HG03066 (cell line): ENCODE data around the gene SPAG9.

Source experiments
- ATAC-seq: cut with Tn5 transposase; IDR thresholded peaks from one replicate; pipeline ENCODE4 v1.9.1; 2021; ENCODE audit warnings: low read depth; ENCODE audit not compliant: unreplicated experiment

SPAG9 gene

GRCh38 chr17:51006601-51007000 lies 114.1 kb downstream of the SPAG9 start:
- ATAC-seq = no peak

DNA sequence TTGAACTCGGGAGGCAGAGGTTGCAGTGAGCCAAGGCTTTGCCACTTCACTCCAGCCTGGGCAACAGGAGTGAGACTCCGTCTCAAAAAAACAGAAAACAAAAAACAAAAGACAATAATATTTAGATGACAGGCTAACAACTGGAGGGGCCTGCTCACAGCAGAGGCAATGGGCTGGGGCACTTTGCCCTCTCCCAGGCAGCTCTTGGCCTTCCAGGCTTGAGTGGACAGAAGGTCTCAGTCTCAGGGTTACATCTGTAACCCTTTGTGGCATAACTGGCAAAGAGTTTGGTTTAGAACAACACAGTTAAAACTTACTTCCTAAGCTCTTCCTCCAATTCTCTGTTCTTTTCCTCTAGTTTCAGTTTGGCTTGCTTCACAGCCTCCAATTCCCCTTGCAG lies 114.9 kb downstream of the SPAG9 start:
- no peak for ATAC-seq

GRCh38 chr17:51004249-51004648 lies 116.4 kb downstream of the SPAG9 start:
- ATAC-seq = no peak

- no peak for ATAC-seq
Observed at GRCh38 chr17:51000835-51001638, 119.6 kb downstream of the SPAG9 start.

- no peak for ATAC-seq
Observed at GRCh38 chr17:50995668-50996067, 125.0 kb downstream of the SPAG9 start.

DNA sequence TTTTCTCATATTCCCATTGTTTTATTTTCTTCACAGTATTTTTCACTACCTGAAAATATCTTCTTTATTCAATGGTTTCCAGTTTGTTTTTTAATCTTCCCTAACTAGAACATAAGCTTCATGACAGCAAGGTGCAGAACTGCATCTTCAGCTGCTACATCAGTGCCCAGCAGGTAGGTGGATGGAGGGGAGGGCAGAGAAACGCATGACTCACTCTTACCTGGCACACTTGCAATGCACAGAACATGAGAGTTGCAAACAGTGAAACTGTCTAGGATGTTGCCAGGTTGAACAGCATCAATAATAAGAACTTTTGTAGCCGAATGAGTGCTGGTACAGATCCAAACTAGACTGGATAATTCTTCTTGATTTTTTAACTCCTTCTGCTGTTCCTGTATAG lies 127.1 kb downstream of the SPAG9 start:
- ATAC-seq = no peak

DNA sequence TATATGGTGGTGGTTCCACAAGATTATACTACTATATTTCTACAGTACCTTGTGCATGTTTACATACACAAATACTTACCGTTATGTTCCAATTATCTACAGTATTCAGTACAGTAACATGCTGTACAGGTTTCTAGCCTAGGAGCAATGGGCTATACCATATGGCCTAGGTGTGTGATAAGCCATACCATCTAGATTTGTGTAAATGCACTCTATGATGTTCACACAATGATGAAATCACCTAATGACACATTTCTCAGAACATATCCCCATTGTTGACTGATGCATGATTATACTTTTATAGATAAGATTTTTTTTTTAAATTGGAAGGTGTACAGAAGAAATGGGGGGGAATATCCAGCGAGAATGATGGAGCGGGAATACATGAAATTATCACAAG lies 131.5 kb downstream of the SPAG9 start:
- ATAC-seq = no peak

DNA sequence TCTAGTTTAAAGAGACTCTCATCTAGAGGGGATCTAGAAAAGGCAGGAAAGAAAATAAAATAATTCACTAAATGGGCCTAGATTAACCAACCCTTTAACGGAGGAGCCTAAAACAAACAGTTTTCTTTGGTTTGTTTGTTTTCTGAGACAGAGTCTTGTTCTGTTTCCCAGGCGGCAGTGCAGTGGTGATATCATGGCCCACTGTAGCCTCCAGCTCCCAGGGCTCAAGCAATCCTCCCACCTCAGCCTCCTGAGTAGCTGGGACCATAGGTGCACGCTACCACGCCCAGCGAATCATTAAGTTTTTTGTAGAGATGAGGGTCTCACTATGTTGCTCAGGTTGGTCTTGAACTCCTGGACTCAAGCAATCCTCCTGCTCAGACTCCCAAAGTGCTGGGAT lies 132.2 kb downstream of the SPAG9 start:
- no peak for ATAC-seq

DNA sequence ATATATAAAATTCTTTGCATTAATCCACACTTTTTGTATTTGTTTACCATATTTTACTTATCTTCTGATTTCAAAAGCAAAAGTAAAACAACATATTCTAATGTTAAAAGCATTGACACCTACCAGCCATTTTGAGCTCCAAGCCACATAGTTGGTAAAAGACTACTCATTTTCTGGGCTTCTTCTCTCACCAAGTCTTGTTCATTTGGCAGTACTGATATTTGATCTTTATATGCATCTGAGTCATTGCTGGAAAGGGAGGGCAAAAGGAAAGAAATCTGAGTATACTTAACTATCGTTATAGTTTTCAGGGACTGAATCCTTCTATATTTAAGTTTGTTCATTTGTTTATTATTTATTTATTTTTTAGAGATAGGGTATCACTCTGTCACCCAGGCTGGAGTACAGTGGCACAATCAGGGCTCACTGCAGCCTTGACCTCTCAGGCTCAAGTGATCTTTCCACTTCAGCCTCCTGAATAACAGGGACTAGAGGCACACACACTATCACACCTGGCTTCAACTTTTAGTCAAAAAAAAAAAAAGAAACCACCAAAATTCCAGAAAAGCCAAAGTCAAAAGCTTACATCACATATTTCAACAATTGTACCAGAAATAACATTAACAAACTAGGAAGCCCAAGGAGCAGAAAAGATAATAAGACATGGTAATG lies 133.5 kb downstream of the SPAG9 start:
- no peak for ATAC-seq

GRCh38 chr17:50981279-50981678 lies 139.4 kb downstream of the SPAG9 start:
- ATAC-seq = no peak

DNA sequence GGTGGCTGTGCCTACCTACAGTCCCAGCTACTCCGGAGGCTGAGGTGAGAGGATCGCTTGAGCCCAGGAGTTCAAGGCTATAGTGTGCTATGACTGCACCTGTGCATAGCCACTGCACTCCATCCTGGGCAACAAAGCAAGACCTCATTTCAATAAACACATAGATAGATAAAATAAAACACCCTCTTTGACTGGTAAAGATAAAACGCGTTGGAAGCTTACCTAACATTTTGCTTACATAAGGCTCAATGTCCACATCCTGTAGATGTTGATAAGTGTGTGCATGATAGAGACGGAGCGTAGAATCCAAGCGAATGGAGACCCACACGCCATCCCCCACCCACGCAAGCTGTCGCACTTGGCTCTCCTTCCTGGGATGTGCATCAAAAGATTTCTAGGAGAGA lies 141.1 kb downstream of the SPAG9 start:
- ATAC-seq = no peak

- ATAC-seq = no peak
Observed at GRCh38 chr17:50977487-50978159, 143.0 kb downstream of the SPAG9 start.

DNA sequence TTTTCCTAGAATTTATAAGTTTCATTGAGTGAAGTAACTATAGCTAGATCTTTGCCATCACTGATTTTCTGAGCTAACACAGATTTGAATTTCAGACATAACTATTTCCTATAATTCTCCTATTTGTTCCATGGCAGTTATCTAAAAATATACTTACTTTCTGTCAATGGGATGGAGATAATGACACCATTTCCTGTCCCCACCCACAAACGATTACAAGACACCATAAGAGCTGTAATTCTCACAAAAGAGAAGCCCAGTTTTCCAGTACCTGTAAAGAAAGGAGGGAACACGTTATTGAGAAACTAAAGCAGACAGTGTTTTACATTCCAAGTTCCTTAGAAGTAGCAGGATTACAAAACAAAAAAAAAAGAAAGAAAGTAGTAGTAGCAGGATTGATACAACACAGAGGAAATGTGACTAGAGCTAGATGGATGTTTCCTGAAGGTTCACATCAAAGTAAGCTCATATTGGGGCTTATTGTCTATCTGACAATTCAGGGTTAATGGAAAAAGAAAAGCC lies 143.7 kb downstream of the SPAG9 start:
- no peak for ATAC-seq

- ATAC-seq = no peak
Observed at GRCh38 chr17:50973557-50974494, 146.8 kb downstream of the SPAG9 start.

GRCh38 chr17:50972577-50972976 lies 148.1 kb downstream of the SPAG9 start:
- ATAC-seq = no peak

- no peak for ATAC-seq
Observed at GRCh38 chr17:50967795-50968194, 152.9 kb downstream of the SPAG9 start.

- ATAC-seq = no peak
Observed at GRCh38 chr17:50966163-50966666, 154.5 kb downstream of the SPAG9 start.

DNA sequence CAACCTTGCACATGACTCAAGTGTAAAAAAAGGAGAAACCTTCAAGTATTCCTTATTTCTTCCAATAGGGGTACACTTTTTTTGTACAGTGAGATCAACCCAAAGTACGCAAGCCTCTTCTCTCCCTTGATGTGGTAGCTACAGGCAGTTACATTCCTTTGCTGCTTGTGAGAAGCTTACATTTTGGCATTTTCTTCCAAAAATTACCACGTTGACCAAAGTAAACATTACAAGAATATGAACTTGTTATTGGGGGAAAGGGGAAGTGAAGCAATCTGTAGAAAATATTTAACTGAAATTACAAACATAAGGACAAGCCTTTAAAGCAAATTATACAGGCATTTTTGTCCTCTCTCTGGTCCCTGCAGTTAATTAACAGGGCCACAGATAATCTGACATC lies 157.5 kb downstream of the SPAG9 start:
- no peak for ATAC-seq

- no peak for ATAC-seq
Observed at GRCh38 chr17:50961282-50962220, 159.1 kb downstream of the SPAG9 start.
